Stimulated activated CD8-positive, alpha-beta memory T cell treated with anti-CD3 and anti-CD28 coated beads, Interleukin-12 subunit alpha, Interleukin-12 subunit beta, amount 100 ng/mL, for 4 hours (primary cell): ENCODE data around the gene LIN52.

Experiments
- DNase-seq: peaks from one replicate; pipeline ENCODE4 v3.0.0-alpha.2; 2020; ENCODE audit warnings: low read depth

LIN52 gene

GRCh38 chr14:74237441-74237840 is 152.7 kb downstream of the LIN52 start:
- DNase-seq: no peak

DNA sequence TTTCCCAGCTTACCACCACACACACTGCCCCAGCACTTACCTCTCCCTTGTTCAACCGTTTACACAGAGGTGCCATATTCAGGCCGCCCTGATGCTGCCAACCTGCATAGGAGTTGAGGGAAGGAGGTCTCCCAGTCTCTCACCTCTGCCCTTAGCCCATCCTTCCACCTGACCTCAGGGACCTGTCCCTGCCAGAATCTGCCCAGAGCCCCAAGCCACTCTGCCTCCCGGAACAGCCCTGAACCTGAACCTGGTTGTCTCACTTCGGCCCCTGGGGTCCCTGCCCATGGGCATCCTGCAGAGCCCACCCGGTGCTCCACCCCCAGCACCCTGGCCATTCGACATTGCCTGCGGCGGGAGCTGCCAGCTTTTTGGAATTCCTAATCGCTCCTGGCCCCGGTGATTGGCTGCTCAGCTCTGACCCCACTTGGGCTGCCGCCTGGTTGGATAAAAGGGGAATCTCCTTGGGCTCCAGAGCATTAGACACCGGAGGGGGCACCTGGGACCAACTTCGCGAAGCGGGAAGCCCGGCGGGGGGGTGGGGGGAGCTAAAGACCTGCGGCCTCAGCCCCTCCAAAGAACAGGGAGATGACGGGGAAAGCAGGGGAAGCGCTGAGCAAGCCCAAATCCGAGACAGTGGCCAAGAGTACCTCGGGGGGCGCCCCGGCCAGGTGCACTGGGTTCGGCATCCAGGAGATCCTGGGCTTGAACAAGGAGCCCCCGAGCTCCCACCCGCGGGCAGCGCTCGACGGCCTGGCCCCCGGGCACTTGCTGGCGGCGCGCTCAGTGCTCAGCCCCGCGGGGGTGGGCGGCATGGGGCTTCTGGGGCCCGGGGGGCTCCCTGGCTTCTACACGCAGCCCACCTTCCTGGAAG is 154.5 kb downstream of the LIN52 start, which contains the start of gene VSX2:
Gene VSX2 (plus strand): TSS at position 476 of the 874 bp plus-strand sequence. CDS start 113 bp downstream, at position 589.
- no peak for DNase-seq

- DNase-seq: no peak
These were observed 155.4 kb downstream of the LIN52 start for GRCh38 chr14:74239848-74240793.

DNA sequence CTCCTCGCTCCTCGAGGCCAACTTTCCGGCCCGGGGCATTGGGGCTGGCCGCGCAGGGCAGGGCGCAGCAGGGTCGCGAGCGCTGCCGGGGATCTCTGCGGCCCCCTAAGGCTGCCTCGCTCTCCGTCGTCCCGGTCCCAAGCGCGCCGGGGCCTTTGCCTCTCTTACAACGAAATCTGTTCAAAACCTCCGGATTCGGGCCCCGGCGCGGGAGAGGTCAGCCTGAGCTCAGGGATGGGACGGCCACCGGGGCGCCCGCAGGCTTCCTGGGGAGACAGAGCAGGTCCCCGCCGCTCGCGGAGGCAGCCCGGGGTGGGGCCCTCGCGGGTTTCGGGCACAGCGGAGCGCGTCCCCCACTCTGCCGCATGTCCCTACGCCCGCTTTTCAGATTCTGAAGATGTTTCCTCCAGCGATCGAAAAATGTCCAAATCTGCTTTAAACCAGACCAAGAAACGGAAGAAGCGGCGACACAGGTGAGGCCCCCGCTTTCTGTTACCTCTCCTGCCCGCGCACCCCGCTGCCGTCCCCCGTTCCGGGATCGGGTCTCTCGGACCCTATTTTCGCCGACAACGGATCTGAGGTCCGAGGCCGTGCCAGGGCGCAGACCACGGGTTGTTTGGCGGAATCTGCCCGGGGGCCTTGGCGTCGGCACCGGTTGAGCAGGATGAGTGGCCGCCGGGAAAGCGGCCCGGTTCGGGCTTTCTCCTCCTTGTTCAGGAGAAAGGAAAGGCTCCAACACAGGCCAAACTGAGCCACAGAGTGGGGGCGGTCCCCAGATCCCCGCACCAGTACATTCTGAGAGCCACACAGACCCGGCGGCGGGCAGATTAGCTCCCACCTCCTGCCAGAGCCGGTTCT is 156.3 kb downstream of the LIN52 start:
- DNase-seq: no peak

- no peak for DNase-seq
These were observed 156.9 kb downstream of the LIN52 start for GRCh38 chr14:74241652-74242017.

DNA sequence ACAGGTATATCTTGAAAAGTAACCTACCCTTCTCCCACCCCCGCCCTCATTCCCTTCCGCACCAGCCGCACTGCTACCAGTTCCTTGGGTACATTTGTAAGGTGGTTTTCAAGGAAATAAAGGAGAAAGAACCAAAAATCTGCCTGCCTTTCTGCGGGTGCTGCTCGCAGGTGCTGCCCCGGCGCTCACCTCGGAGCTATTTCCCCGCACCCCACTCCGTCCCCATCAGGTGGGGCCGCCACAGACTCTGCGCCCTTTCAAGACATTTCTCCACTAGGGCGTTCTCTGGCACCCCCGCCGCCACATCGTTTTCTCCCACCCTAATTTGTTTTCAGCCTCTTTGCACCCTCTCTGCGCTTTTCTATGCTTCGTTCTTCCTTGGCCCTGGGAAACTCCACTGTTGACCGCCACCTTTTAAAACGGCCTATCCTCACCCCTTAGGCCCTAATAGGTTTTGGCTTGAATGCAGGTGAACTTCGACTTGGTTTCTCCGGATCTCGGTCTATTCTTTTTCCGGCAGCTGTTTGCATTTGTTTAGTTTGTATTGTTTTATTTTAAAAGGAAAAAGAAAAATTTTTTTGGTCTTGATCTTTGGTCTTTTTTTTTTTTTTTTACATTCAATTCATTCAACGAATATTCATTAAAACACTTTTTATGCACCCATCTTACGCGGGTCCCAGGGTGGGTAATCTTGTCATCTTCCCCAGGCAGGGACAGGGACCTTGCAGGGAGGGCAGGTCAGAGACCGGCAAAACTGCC is 157.4 kb downstream of the LIN52 start:
- DNase-seq: no peak

DNA sequence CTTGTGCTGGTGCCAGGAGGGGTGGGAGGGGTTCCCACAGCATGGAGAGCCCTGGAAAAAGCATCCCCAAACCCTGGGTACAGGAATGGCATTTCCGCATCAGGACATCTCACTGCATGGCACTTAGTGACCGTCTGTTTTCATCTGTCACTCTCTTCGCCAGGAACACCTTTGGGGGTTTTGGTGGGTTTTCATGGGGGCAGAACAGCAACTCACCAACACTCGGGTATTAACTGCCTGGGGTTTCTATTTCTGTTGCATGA is 158.0 kb downstream of the LIN52 start:
- DNase-seq: no peak

- DNase-seq: no peak
These were observed 158.3 kb downstream of the LIN52 start for GRCh38 chr14:74243051-74243450.

- no peak for DNase-seq
These were observed 159.4 kb downstream of the LIN52 start for GRCh38 chr14:74244115-74244514.

- DNase-seq: no peak
These were observed 160.5 kb downstream of the LIN52 start for GRCh38 chr14:74245292-74245691.

DNA sequence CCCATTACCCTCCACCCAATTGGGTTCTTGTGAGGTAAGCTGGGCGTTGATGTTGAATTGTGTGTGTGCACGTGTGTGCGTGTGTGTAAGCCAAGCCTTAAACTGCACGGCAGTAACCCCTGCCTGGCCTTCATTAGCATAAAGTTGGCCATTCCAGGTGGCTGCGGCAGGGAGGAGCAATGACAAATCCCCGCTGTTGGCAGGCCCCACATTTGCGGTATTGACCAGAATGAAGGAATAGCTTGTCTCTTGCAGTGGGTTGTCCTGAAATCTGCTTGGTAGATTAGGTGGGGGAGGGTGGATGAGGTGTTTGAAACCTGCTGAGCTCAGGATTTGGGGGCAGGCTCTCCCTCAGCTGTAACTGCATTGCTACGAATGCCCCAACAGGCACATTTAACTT is 161.8 kb downstream of the LIN52 start:
- no peak for DNase-seq

GRCh38 chr14:74248017-74248416 is 163.3 kb downstream of the LIN52 start:
- DNase-seq: no peak

- no peak for DNase-seq
These were observed 164.9 kb downstream of the LIN52 start for GRCh38 chr14:74249433-74250375.
